ENCODE results near the gene TBX2. TPM values are rescaled to one million over a fixed set of nuclear protein-coding genes. Genes with fewer than 3 reads are reported as not detected.

TBX2 gene
- total and polyA plus RNA-seq, 2 of the 13 experiments (the other 11 are each of a cell fraction or from before 2014, with no cell fraction given): 2.8 to 15.3 TPM

GRCh38 chr17:61382796-61383688 lies 16.6 kb upstream of the TBX2 start (continued):
- TF ChIP-seq ZNF407 (CRISPR knock-in tag; IDR thresholded peaks at IDR 0.05; ENCODE audit: not compliant biosample characterization): peak; percentile 38
- no peak for TF ChIP-seq ZNF292 (CRISPR knock-in tag; IDR thresholded peaks at IDR 0.05; ENCODE audit: borderline replicate concordance, low read depth)
- TF ChIP-seq SKI (IDR thresholded peaks at IDR 0.05; ENCODE audit: partially characterized antibody): no peak
- TF ChIP-seq RORA (CRISPR knock-in tag; IDR thresholded peaks at IDR 0.05): no peak
- TF ChIP-seq ZBTB34 (CRISPR knock-in tag; IDR thresholded peaks at IDR 0.05): no peak
- TF ChIP-seq FOSL1 (CRISPR knock-in tag; IDR thresholded peaks at IDR 0.05; ENCODE audit: borderline replicate concordance): no peak
- no peak for TF ChIP-seq RBFOX2 (IDR thresholded peaks at IDR 0.05; ENCODE audit: low read depth, low read length)
- TF ChIP-seq RFX3 (CRISPR knock-in tag; IDR thresholded peaks at IDR 0.05): no peak
- TF ChIP-seq, protein P1, sequence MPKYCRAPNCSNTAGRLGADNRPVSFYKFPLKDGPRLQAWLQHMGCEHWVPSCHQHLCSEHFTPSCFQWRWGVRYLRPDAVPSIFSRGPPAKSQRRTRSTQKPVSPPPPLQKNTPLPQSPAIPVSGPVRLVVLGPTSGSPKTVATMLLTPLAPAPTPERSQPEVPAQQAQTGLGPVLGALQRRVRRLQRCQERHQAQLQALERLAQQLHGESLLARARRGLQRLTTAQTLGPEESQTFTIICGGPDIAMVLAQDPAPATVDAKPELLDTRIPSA (CRISPR knock-in tag; IDR thresholded peaks at IDR 0.05; ENCODE audit: borderline replicate concordance): no peak; the same call in 1 of the 2 replicates
- TF ChIP-seq, protein P2, sequence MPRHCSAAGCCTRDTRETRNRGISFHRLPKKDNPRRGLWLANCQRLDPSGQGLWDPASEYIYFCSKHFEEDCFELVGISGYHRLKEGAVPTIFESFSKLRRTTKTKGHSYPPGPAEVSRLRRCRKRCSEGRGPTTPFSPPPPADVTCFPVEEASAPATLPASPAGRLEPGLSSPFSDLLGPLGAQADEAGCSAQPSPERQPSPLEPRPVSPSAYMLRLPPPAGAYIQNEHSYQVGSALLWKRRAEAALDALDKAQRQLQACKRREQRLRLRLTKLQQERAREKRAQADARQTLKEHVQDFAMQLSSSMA (CRISPR knock-in tag; IDR thresholded peaks at IDR 0.05): no peak
- peak; percentile 29; the same call in 1 of the 2 replicates for TF ChIP-seq TFAP4 (IDR thresholded peaks at IDR 0.05; ENCODE audit: borderline replicate concordance, low read depth)
- no peak for TF ChIP-seq ZNF501 (CRISPR knock-in tag; IDR thresholded peaks at IDR 0.05)
- TF ChIP-seq ZNF296 (CRISPR knock-in tag; conservative IDR thresholded peaks at IDR 0.05): no peak
- 0 out of 2 replicates have a peak, but pooled peaks have one; percentile 61 for TF ChIP-seq ZNF33B (CRISPR knock-in tag; IDR thresholded peaks at IDR 0.05)
- no peak for TF ChIP-seq REL (CRISPR knock-in tag; conservative IDR thresholded peaks at IDR 0.05)
- no peak for TF ChIP-seq CAMTA2 (CRISPR knock-in tag; IDR thresholded peaks at IDR 0.05; ENCODE audit: borderline replicate concordance)
